Vagina (tissue), 2 donors: ENCODE measurements around the gene SLC22A13. TPM values are rescaled to one million over a fixed set of nuclear protein-coding genes. Genes with fewer than 3 reads are reported as not detected.

ENCODE experiments used
- DNase-seq, 2 donors: peaks; one replicate each; pipeline ENCODE4 v3.0.0-alpha.2; 2017; ENCODE audit errors: extremely low spot score in 2 of 2
- H3K27ac ChIP-seq: fragments of 200-600 bp; sonication (generic); one replicate; pipeline ENCODE4 v1.5.1; 2019
- H3K27me3 ChIP-seq: fragments of 200-600 bp; sonication (generic); one replicate; pipeline ENCODE4 v1.5.1; 2019
- H3K36me3 ChIP-seq, 2 donors: fragments of 200-600 bp; sonication (generic); one replicate each; pipeline ENCODE4 v1.5.1; 2017 to 2019
- H3K4me1 ChIP-seq: fragments of 200-600 bp; sonication (generic); one replicate; pipeline ENCODE4 v1.5.1; 2019
- H3K4me3 ChIP-seq, 2 donors: fragments of 200-600 bp; sonication (generic); 1 replicate in 1 of 2; 2 replicates in 1 of 2; pipeline ENCODE4 v1.5.1; 2016 to 2019
- H3K9me3 ChIP-seq: fragments of 200-600 bp; sonication (generic); one replicate; pipeline ENCODE4 v1.5.1; 2019
- POLR2A ChIP-seq, 2 donors: fragments of 450-650 bp; IDR thresholded peaks; one replicate each; pipeline ENCODE4 v1.6.1; 2017; ENCODE audit warnings: antibody characterized with exemption in 2 of 2, mild to moderate bottlenecking in 2 of 2, moderate library complexity in 2 of 2
- POLR2AphosphoS5 ChIP-seq, 2 donors: sonication (generic); formaldehyde crosslinking; IDR thresholded peaks; one replicate each; pipeline ENCODE4 v1.9.0; 2017; ENCODE audit warnings: antibody characterized with exemption in 2 of 2, mild to moderate bottlenecking in 2 of 2, low read depth in 1 of 2; ENCODE audit not compliant: insufficient read depth in 1 of 2
- intact Hi-C: fragments of 100-400 bp; cut with DNase I; formaldehyde crosslinking; loops from one replicate; pipeline ENCODE4 v1.15.1; 2023
- total RNA-seq: library from RNA; depleted of rRNA; stranded (reverse); fragments of >200 nt; gene quantifications from one replicate; pipeline ENCODE4 v1.2.3, GENCODE V29; 2016
- TF ChIP-seq, protein P1 (sequence below), 3 experiments: fragments of 450-650 bp in 2 of 3; fragments of 200-600 bp in 1 of 3; sonication (generic) in 1 of 3; IDR thresholded peaks; one replicate each; pipeline ENCODE4 v1.5.1; 2017 to 2019; ENCODE audit warnings: antibody characterized with exemption in 3 of 3, mild to moderate bottlenecking in 2 of 3, moderate library complexity in 2 of 3

The SLC22A13 gene
- total RNA-seq, 1 donor from 2014 or later, result not detected

- no peak for DNase-seq
- no peaks in the 10 kb centered on the region for H3K4me1 ChIP-seq
- TF ChIP-seq POLR2A (IDR thresholded peaks at IDR 0.05), result no peak
These were observed 833 bp upstream of the SLC22A13 start for GRCh38 chr3:38264779-38265178.

GRCh38 chr3:38266810-38267209 is 1.2 kb downstream of the SLC22A13 start:
- Histone ChIP-seq H3K9me3 (no peaks in the 10 kb centered on the region), H3K27me3 (no peaks in the 10 kb centered on the region), H3K27ac (no peak overlapping the region), H3K4me1 (no peaks in the 10 kb centered on the region), H3K4me3 (no peak overlapping the region), H3K36me3 (no peaks in the 10 kb centered on the region)
- no peak for TF ChIP-seq POLR2A (IDR thresholded peaks at IDR 0.05)
- intact Hi-C loops, result no loop called here
- DNase-seq, result no peak

More at GRCh38 chr3:38264779-38265178, 833 bp upstream of the SLC22A13 start:
- no peaks in the 10 kb centered on the region for H3K27me3 ChIP-seq
- no peak overlapping the region for H3K27ac ChIP-seq
- intact Hi-C loops, result no loop called here
- no peaks in the 10 kb centered on the region for H3K36me3 ChIP-seq
- no peaks in the 10 kb centered on the region for H3K9me3 ChIP-seq
- no peak overlapping the region for H3K4me3 ChIP-seq

- Histone ChIP-seq H3K4me1 (no peaks in the 10 kb centered on the region), H3K27me3 (no peaks in the 10 kb centered on the region), H3K27ac (no peak overlapping the region), H3K4me3 (no peak overlapping the region), H3K9me3 (no peaks in the 10 kb centered on the region), H3K36me3 (no peaks in the 10 kb centered on the region)
- DNase-seq, result no peak
- intact Hi-C loops, result no loop called here
- no peak for TF ChIP-seq POLR2A (IDR thresholded peaks at IDR 0.05)
- TF ChIP-seq, protein P1, sequence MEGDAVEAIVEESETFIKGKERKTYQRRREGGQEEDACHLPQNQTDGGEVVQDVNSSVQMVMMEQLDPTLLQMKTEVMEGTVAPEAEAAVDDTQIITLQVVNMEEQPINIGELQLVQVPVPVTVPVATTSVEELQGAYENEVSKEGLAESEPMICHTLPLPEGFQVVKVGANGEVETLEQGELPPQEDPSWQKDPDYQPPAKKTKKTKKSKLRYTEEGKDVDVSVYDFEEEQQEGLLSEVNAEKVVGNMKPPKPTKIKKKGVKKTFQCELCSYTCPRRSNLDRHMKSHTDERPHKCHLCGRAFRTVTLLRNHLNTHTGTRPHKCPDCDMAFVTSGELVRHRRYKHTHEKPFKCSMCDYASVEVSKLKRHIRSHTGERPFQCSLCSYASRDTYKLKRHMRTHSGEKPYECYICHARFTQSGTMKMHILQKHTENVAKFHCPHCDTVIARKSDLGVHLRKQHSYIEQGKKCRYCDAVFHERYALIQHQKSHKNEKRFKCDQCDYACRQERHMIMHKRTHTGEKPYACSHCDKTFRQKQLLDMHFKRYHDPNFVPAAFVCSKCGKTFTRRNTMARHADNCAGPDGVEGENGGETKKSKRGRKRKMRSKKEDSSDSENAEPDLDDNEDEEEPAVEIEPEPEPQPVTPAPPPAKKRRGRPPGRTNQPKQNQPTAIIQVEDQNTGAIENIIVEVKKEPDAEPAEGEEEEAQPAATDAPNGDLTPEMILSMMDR (IDR thresholded peaks at IDR 0.05), result no peak
- no peak for TF ChIP-seq POLR2AphosphoS5 (IDR thresholded peaks at IDR 0.05; ENCODE audit: insufficient read depth in 1 of 2, low read depth in 1 of 2)
These were observed 2.0 kb downstream of the SLC22A13 start for GRCh38 chr3:38267662-38268061.

DNA sequence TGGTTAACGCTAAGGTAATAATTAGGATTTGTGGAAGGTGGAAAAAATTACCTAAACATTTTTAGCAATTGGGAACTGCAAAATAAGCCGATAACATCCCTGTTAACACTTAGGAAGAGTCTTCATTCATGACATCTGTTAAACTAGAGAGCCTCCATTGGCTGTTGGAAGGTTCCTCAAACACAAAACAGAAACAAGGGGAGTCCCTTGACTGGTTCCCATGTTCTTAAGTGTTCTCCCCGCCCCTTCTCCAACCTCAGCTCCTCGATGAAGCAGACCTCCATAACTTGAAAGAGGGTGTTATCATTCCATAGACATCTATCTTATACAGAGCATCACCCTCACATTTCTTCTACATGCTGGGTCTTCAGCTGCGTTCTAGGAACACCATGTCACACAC is 2.5 kb downstream of the SLC22A13 start:
- no peaks in the 10 kb centered on the region for H3K27me3 ChIP-seq
- no peaks in the 10 kb centered on the region for H3K9me3 ChIP-seq
- intact Hi-C loops, result no loop called here
- no peak overlapping the region for H3K4me3 ChIP-seq
- no peaks in the 10 kb centered on the region for H3K36me3 ChIP-seq
- TF ChIP-seq, protein P1 (IDR thresholded peaks at IDR 0.05), result no peak
- TF ChIP-seq POLR2A (IDR thresholded peaks at IDR 0.05) (no peak), POLR2AphosphoS5 (IDR thresholded peaks at IDR 0.05; ENCODE audit: insufficient read depth in 1 of 2, low read depth in 1 of 2) (no peak)
- no peaks in the 10 kb centered on the region for H3K4me1 ChIP-seq
- DNase-seq, result no peak
- H3K27ac ChIP-seq, result no peak overlapping the region

DNA sequence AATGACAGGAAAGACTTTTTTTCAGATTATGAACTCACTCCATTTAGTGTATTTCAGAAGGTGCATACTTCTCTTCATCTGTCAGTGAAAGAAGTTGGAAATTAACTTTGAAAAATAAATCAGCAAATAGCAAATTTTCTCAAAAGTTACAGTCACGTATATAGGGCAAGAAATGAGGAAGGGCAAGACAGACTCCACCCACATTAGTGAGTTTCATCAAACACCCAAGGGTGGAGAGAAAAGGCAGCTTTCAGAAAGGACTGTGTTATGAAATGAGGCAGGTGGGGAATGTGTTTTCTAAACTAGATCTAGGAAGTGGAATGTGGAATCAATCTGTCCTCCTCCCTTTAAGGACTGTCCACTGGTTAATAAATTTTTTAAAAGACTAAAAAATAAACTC is 2.9 kb downstream of the SLC22A13 start:
- H3K27ac ChIP-seq, result no peak overlapping the region
- TF ChIP-seq POLR2A (IDR thresholded peaks at IDR 0.05) (no peak), POLR2AphosphoS5 (IDR thresholded peaks at IDR 0.05; ENCODE audit: insufficient read depth in 1 of 2, low read depth in 1 of 2) (no peak)
- TF ChIP-seq, protein P1 (IDR thresholded peaks at IDR 0.05), result no peak
- no peaks in the 10 kb centered on the region for H3K36me3 ChIP-seq
- no peaks in the 10 kb centered on the region for H3K9me3 ChIP-seq
- DNase-seq, result no peak
- H3K4me3 ChIP-seq, result no peak overlapping the region
- intact Hi-C loops, result no loop called here
- H3K4me1 ChIP-seq, result no peaks in the 10 kb centered on the region
- no peaks in the 10 kb centered on the region for H3K27me3 ChIP-seq

GRCh38 chr3:38270606-38271005 is 5.0 kb downstream of the SLC22A13 start:
- TF ChIP-seq, protein P1 (IDR thresholded peaks at IDR 0.05), result no peak
- TF ChIP-seq POLR2A (IDR thresholded peaks at IDR 0.05) (no peak), POLR2AphosphoS5 (IDR thresholded peaks at IDR 0.05; ENCODE audit: insufficient read depth in 1 of 2, low read depth in 1 of 2) (no peak)
- DNase-seq, result no peak
- intact Hi-C loops, result no loop called here
- Histone ChIP-seq H3K4me1 (no peaks in the 10 kb centered on the region), H3K4me3 (no peak overlapping the region), H3K9me3 (no peaks in the 10 kb centered on the region), H3K36me3 (no peaks in the 10 kb centered on the region), H3K27ac (no peak overlapping the region), H3K27me3 (no peaks in the 10 kb centered on the region)
